Endodermal cell (in vitro differentiated cells): ENCODE data around the gene FAM168A. TPM values are rescaled to one million over a fixed set of nuclear protein-coding genes. Genes with fewer than 3 reads are reported as not detected.

ENCODE experiments used
- DNase-seq: peaks from one replicate; pipeline ENCODE4 v3.0.0-alpha.2; 2017
- H3K27ac ChIP-seq: 2 replicates; pipeline ENCODE4 v1.5.1; 2013; ENCODE audit warnings: mild to moderate bottlenecking, low read depth, low read length, moderate library complexity
- H3K27me3 ChIP-seq: 2 replicates; pipeline ENCODE4 v1.6.1; 2013; ENCODE audit warnings: mild to moderate bottlenecking, low read length, moderate library complexity; ENCODE audit not compliant: insufficient read depth, control insufficient read depth, poor library complexity, severe bottlenecking
- H3K36me3 ChIP-seq: 2 replicates; pipeline ENCODE4 v1.7.0; 2013; ENCODE audit warnings: mild to moderate bottlenecking, low read length, moderate library complexity; ENCODE audit not compliant: control insufficient read depth, insufficient read depth
- H3K4me1 ChIP-seq: one replicate; pipeline ENCODE4 v1.7.0; 2013; ENCODE audit warnings: low read length; ENCODE audit not compliant: control insufficient read depth, insufficient read depth
- H3K4me3 ChIP-seq: 2 replicates; pipeline ENCODE4 v1.5.1; 2013; ENCODE audit warnings: mild to moderate bottlenecking, low read length, moderate library complexity
- H3K9ac ChIP-seq: 2 replicates; pipeline ENCODE4 v1.6.1; 2013; ENCODE audit warnings: mild to moderate bottlenecking, low read length, moderate library complexity; ENCODE audit not compliant: poor library complexity, severe bottlenecking; ENCODE audit errors: extremely low read depth
- H3K9me3 ChIP-seq: 2 replicates; pipeline ENCODE4 v1.6.1; 2013; ENCODE audit warnings: mild to moderate bottlenecking, low read length, moderate library complexity; ENCODE audit not compliant: control insufficient read depth
- H3K27ac Mint-ChIP-seq: 2 replicates; pipeline ENCODE4 v1.8.0; 2020; ENCODE audit warnings: mixed read lengths
- H3K27me3 Mint-ChIP-seq: 2 replicates; pipeline ENCODE4 v1.8.0; 2021; ENCODE audit warnings: mild to moderate bottlenecking, mixed read lengths; ENCODE audit not compliant: insufficient read depth
- H3K36me3 Mint-ChIP-seq: 2 replicates; pipeline ENCODE4 v1.8.0; 2020; ENCODE audit warnings: low read depth, mixed read lengths
- H3K4me1 Mint-ChIP-seq: 2 replicates; pipeline ENCODE4 v1.8.0; 2020; ENCODE audit warnings: mixed read lengths
- H3K4me3 Mint-ChIP-seq: 2 replicates; pipeline ENCODE4 v1.8.0; 2020; ENCODE audit warnings: mild to moderate bottlenecking, moderate library complexity, mixed read lengths
- H3K9me3 Mint-ChIP-seq: 2 replicates; pipeline ENCODE4 v1.8.0; 2020; ENCODE audit warnings: mild to moderate bottlenecking, mixed read lengths
- CTCF ChIP-seq: fragments of 200-600 bp; sonication (generic); conservative IDR thresholded peaks from 2 replicates; pipeline ENCODE4 v1.5.0; 2021; ENCODE audit warnings: antibody characterized with exemption, mild to moderate bottlenecking
- WGBS, 2 experiments: methylation state at CpG; one replicate each; pipeline versions ENCODE4 v1.1.5 to v1.1.7; 2013; ENCODE audit warnings: missing lambda C conversion rate in 2 of 2, mixed read lengths in 1 of 2; ENCODE audit not compliant: insufficient coverage in 1 of 2, insufficient read length in 1 of 2; 5-methylcytosine and 5-hydroxymethylcytosine counted together
- total RNA-seq, 2 donors: library from RNA; stranded (reverse); fragmentation: NEBNext Ultra II Directional in 1 of 2; extraction: Animal tissue kit (Norgen Biotek cat#: 25700) in 1 of 2; gene quantifications; 2 replicates in 1 of 2; 3 replicates in 1 of 2; pipeline ENCODE4 v1.2.1, GENCODE V29; 2021

FAM168A gene
- total RNA-seq, 2 donors from 2014 or later: 27.4 to 31.6 TPM

GRCh38 chr11:73358071-73358470, 239.8 kb downstream of the FAM168A start:
- no peaks in the 10 kb centered on the region for H3K27me3 ChIP-seq
- no peak overlapping the region for H3K27ac Mint-ChIP-seq
- H3K36me3 ChIP-seq: peaks cover 32% of the 10 kb centered on the region
- H3K36me3 Mint-ChIP-seq: peaks cover 20% of the 10 kb centered on the region
- no peak overlapping the region for H3K9ac ChIP-seq
- DNase-seq: no peak
- no peaks in the 10 kb centered on the region for H3K9me3 Mint-ChIP-seq
- peaks cover 4% of the 10 kb centered on the region for H3K27me3 Mint-ChIP-seq
- H3K4me3 ChIP-seq: no peak overlapping the region
- H3K9me3 ChIP-seq: no peaks in the 10 kb centered on the region
- 92 to 100% methylated on average over 1 to 5 of the region's 5 CpGs for WGBS, 2 experiments
- no peaks in the 10 kb centered on the region for H3K4me1 Mint-ChIP-seq
- no peak overlapping the region for H3K27ac ChIP-seq
- H3K4me3 Mint-ChIP-seq: no peak overlapping the region
- no peaks in the 10 kb centered on the region for H3K4me1 ChIP-seq
- no peak for TF ChIP-seq CTCF

- peaks cover 2% of the 10 kb centered on the region for H3K27me3 Mint-ChIP-seq
- H3K4me3 Mint-ChIP-seq: no peak overlapping the region
- no peak for DNase-seq
- 92 to 93% methylated on average over 16 to 22 of the region's 22 CpGs for WGBS, 2 experiments
- no peaks in the 10 kb centered on the region for H3K9me3 Mint-ChIP-seq
- Histone ChIP-seq H3K4me3 (no peak overlapping the region), H3K9me3 (no peaks in the 10 kb centered on the region), H3K36me3 (peaks cover 27% of the 10 kb centered on the region), H3K27me3 (no peaks in the 10 kb centered on the region), H3K4me1 (no peaks in the 10 kb centered on the region), H3K27ac (no peak overlapping the region), H3K9ac (no peak overlapping the region)
- no peak overlapping the region for H3K27ac Mint-ChIP-seq
- no peaks in the 10 kb centered on the region for H3K4me1 Mint-ChIP-seq
- TF ChIP-seq CTCF: no peak
- peaks cover 17% of the 10 kb centered on the region for H3K36me3 Mint-ChIP-seq
Observed at GRCh38 chr11:73356979-73357860, 240.7 kb downstream of the FAM168A start.

- H3K4me3 ChIP-seq: no peak overlapping the region
- TF ChIP-seq CTCF: no peak
- H3K36me3 ChIP-seq: peaks cover 19% of the 10 kb centered on the region
- no peak overlapping the region for H3K9ac ChIP-seq
- no peak for DNase-seq
- H3K4me1 ChIP-seq: no peaks in the 10 kb centered on the region
- H3K36me3 Mint-ChIP-seq: peaks cover 15% of the 10 kb centered on the region
- WGBS, 2 experiments: 98 to 100% methylated on average over 1 to 4 of the region's 4 CpGs
- H3K27me3 Mint-ChIP-seq: peaks cover 5% of the 10 kb centered on the region
- no peaks in the 10 kb centered on the region for H3K9me3 Mint-ChIP-seq
- H3K9me3 ChIP-seq: no peaks in the 10 kb centered on the region
- H3K4me1 Mint-ChIP-seq: no peaks in the 10 kb centered on the region
- no peaks in the 10 kb centered on the region for H3K27me3 ChIP-seq
- H3K27ac Mint-ChIP-seq: no peak overlapping the region
- no peak overlapping the region for H3K27ac ChIP-seq
- no peak overlapping the region for H3K4me3 Mint-ChIP-seq
Observed at GRCh38 chr11:73355109-73355508, 242.8 kb downstream of the FAM168A start.
